HG02610 (cell line): Measurements from ENCODE around the gene SGMS1.
A peak's percentile ranks its signal among the peaks of the same experiment; 100 is the strongest.
"Not testable (repeated sequence)": the region's sequence is repeated elsewhere in the genome, so short reads cannot be mapped to it uniquely, and the experiment has no call there.

Source experiments
- ATAC-seq: cut with Tn5 transposase; IDR thresholded peaks from one replicate; pipeline ENCODE4 v1.9.1; 2021; ENCODE audit warnings: mild to moderate bottlenecking, moderate library complexity; ENCODE audit not compliant: unreplicated experiment

SGMS1 gene

DNA sequence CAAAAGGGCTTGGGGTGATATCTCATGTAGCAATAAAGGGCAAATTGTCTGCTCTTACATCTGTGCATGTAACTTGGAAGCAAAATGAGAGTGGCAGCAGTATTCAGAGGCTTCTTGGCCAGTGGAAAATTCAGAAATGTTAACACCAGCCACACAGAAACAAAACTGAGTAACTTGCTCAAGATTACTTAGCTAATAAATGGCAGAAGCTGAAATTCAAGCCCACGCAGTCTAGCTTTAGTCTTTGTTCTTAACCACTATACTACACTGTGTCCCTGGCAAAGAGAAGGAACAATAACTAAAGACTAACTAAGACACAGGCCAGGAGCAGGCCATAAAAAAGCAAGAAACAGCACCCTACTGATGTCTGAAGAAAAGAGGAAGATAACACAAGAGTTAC lies 186.5 kb downstream of the SGMS1 start:
- ATAC-seq, result no peak

GRCh38 chr10:50436805-50437204 lies 187.0 kb downstream of the SGMS1 start:
- ATAC-seq, result no peak

- peak; percentile 37 for ATAC-seq
Observed at GRCh38 chr10:50432211-50433009, 191.3 kb downstream of the SGMS1 start.

DNA sequence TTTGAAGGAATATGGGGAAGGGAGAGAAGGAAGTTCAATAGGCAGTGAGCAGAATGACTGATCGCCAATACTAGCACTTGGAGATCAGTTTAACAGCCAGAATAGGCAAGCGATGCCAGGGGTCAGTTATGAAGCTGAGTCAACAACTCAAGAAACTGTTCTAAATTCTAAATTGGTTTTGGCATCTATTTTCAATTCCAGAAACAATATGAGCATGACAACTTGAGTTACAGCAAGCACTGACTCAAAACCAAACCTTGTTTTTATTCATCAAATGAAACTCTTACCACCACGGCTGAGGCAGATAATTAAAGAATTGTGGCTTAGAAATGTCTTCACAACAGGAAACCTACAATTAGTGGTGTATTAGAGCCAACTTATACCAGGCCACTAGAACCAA lies 192.0 kb downstream of the SGMS1 start:
- peak; percentile 86 for ATAC-seq

GRCh38 chr10:50431133-50431532 lies 192.6 kb downstream of the SGMS1 start:
- ATAC-seq, result no peak

DNA sequence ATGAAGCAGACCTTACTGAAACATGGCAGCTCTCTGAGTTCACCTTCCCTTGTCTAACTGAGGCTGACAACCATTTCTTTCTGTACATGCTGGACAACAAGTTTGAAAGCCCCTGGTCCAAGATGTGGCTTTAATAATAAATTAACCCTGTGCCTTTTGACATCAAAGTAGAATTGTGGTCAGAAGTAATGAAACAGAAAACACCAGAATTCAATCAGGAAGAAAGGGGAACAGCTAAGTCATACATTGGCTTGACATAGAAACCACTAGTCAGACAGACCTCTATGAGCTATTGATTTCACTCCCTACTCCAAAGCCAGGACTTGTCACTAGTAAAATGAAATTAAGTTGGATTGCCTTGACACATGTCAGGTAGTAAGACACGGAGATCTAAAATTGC lies 197.3 kb downstream of the SGMS1 start:
- ATAC-seq, result peak; percentile 91

GRCh38 chr10:50425215-50425614 lies 198.5 kb downstream of the SGMS1 start:
- not testable (repeated sequence) for ATAC-seq

DNA sequence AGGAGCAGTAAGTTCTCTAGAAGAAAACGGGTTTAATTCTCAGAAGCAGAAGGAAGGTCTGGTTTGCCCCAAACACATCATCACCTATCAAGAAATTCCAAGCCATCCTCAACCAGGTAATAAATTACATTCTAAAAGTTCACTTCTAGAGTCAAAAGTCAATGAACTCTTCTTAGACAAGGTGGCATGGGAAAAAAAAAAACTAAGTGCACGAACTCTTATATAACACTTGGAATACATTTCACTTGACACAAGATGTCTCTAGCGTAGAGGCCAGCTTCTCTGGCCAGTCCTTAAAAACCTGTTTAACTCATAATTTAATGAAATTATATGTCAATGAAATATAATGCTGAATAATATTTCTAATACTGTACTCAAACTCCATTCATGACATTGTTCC lies 200.3 kb downstream of the SGMS1 start:
- no peak for ATAC-seq

- ATAC-seq, result no peak
Observed at GRCh38 chr10:50422259-50422658, 201.5 kb downstream of the SGMS1 start.

- ATAC-seq, result no peak
Observed at GRCh38 chr10:50421026-50421719, 202.6 kb downstream of the SGMS1 start.

GRCh38 chr10:50420196-50420595 lies 203.6 kb downstream of the SGMS1 start:
- ATAC-seq, result no peak

DNA sequence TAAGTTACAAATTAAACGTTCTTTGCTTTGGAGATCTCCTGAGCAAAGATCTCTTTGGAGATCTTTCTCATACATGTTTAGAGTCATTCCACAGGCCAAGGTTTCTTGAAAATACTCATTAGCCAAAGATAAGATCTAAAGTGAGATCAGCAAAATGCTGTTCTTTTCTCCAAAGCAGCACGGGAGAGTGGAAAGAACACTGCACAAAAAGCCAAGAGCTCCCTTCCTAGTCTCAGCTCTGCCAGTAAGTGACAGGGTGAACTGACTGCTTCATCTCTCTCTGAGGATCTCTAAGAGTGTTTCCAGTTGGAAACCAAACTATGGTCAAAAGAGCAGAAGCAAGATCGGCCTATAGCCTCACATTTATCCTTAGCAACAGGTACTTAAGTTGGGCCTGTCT lies 204.0 kb downstream of the SGMS1 start:
- no peak for ATAC-seq

DNA sequence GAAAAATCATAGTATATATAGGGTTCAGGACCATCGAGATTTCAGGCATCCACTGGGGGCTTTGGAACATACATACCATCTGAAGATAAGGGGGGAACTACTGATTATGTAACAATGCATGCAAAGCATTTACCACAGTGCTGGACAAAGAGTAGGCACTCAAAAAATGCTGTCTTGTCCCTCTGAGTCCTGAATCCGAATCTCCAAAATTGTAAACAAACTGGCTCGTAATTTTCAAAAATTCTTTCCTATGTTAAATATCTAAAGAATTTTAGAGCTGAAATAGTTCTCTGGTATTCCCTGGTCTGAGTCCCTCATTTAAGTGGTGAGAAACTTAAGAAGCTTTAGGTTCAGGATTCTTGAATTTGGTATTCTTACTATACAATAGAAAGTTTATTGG lies 204.7 kb downstream of the SGMS1 start:
- no peak for ATAC-seq

- ATAC-seq, result peak; percentile 87
Observed at GRCh38 chr10:50417886-50418830, 205.6 kb downstream of the SGMS1 start.

GRCh38 chr10:50417486-50417885 lies 206.3 kb downstream of the SGMS1 start:
- peak; percentile 16 for ATAC-seq

DNA sequence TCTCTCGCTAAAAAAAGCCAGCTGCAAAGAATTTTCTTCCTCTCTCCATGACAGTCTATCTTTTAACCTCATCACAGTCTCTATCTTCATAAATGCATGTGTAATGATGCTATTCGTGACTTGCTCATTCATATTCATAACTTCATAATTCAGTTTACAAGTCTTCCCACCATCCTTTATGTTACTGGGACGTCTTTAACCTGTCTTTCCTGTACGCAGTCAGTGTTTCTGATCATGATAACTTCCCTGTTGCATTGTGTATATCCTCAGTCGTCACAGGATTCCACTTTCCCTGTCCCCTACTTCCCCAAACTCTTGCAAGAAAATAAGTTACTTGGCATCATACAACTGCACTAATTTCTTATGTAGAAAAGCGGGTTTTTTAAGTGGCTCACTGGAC lies 206.9 kb downstream of the SGMS1 start:
- ATAC-seq, result no peak

- no peak for ATAC-seq
Observed at GRCh38 chr10:50416181-50416824, 207.5 kb downstream of the SGMS1 start.

GRCh38 chr10:50415292-50415691 lies 208.5 kb downstream of the SGMS1 start:
- no peak for ATAC-seq

- ATAC-seq, result no peak
Observed at GRCh38 chr10:50410066-50410811, 213.5 kb downstream of the SGMS1 start.
